ENCODE data around the gene TKTL1.

DNA sequence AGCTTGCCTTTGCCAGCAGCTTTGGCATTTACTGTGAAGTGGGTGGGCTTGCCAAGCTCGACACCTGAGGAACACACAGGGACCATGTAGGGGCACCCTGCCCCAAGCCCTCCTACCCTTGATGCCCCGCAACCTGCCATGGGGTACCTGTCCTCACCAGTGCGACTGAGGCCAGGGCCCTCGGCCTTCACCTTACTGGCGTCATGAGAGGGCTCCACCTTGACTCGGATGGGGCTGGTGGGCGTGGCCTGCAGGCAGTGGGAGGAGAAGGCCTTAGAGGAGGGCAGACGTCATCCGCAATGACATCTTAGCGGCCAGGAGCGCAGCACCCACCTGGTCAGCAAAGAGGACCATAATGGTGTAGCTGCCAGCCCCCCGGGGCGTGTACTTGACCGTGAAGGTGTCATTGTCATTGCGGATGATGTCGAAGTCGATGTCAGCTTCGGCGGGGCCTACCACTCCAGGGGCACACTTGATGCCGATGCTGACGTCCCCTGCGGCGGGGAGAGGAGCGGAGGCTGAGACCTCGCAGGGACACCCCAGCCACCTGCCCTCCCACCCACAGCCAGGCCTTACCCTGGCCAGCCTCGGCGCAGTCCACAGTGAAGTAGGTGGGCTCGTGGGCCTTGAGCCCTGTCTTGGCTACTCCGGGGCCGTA is 66.6 kb downstream of the TKTL1 start:
- TF ChIP-seq EP300 (IDR thresholded peaks at IDR 0.05; ENCODE audit: borderline replicate concordance in 1 of 2, low read depth in 2 of 2, low read length in 2 of 2) (no peak), HDAC2 (IDR thresholded peaks at IDR 0.05; ENCODE audit: borderline replicate concordance in 1 of 2, low read depth in 2 of 2, low read length in 2 of 2) (no peak), TEAD4 (IDR thresholded peaks at IDR 0.05; ENCODE audit: low read depth, low read length) (no peak), SIN3A (conservative IDR thresholded peaks at IDR 0.05 in 1 of 2, IDR thresholded peaks at IDR 0.05 in 1 of 2; ENCODE audit: low read depth in 1 of 2, low read length in 2 of 2) (no peak), POLR2AphosphoS5 (IDR thresholded peaks at IDR 0.05; ENCODE audit: low read depth, low read length) (no peak; the same call in 1 of the 2 replicates), EZH2 (IDR thresholded peaks at IDR 0.05; ENCODE audit: low read depth, low read length, severe bottlenecking) (no peak), RAD21 (IDR thresholded peaks at IDR 0.05 in 1 of 2, conservative IDR thresholded peaks at IDR 0.05 in 1 of 2; ENCODE audit: low read depth in 2 of 2, low read length in 2 of 2) (no peak), MAFK (IDR thresholded peaks at IDR 0.05; ENCODE audit: low read depth, low read length) (no peak), FOSL1 (IDR thresholded peaks at IDR 0.05; ENCODE audit: insufficient read depth, low read depth, low read length) (no peak), SUZ12 (IDR thresholded peaks at IDR 0.05; ENCODE audit: low read length) (no peak), POLR2A (IDR thresholded peaks at IDR 0.05; ENCODE audit: control extremely low read depth in 1 of 2, low read depth in 2 of 2, low read length in 2 of 2) (no peak), CEBPB (IDR thresholded peaks at IDR 0.05; ENCODE audit: low read depth, low read length) (no peak)
- TF ChIP-seq, protein P1, sequence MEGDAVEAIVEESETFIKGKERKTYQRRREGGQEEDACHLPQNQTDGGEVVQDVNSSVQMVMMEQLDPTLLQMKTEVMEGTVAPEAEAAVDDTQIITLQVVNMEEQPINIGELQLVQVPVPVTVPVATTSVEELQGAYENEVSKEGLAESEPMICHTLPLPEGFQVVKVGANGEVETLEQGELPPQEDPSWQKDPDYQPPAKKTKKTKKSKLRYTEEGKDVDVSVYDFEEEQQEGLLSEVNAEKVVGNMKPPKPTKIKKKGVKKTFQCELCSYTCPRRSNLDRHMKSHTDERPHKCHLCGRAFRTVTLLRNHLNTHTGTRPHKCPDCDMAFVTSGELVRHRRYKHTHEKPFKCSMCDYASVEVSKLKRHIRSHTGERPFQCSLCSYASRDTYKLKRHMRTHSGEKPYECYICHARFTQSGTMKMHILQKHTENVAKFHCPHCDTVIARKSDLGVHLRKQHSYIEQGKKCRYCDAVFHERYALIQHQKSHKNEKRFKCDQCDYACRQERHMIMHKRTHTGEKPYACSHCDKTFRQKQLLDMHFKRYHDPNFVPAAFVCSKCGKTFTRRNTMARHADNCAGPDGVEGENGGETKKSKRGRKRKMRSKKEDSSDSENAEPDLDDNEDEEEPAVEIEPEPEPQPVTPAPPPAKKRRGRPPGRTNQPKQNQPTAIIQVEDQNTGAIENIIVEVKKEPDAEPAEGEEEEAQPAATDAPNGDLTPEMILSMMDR (IDR thresholded peaks at IDR 0.05; ENCODE audit: control extremely low read depth in 1 of 3, insufficient read depth in 1 of 3, low read depth in 1 of 3, low read length in 3 of 3), result no peak
- TF ChIP-seq, protein P2, sequence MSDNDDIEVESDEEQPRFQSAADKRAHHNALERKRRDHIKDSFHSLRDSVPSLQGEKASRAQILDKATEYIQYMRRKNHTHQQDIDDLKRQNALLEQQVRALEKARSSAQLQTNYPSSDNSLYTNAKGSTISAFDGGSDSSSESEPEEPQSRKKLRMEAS (IDR thresholded peaks at IDR 0.05), result no peak
